NB4 (cell line): ENCODE data around the gene DSCAML1.

Experiments
- DNase-seq: peaks from one replicate; pipeline ENCODE4 v3.0.0; 2010; ENCODE audit warnings: low read depth
- H3K4me3 ChIP-seq: one replicate; pipeline ENCODE4 v1.5.1; 2011; ENCODE audit warnings: mild to moderate bottlenecking, low read depth, low read length, moderate library complexity
- MYC ChIP-seq: IDR thresholded peaks from 2 replicates; pipeline ENCODE4 v1.6.1; 2011; ENCODE audit warnings: low read depth, low read length
- POLR2A ChIP-seq: IDR thresholded peaks from 2 replicates; pipeline ENCODE4 v1.6.1; 2011; ENCODE audit warnings: mild to moderate bottlenecking; ENCODE audit not compliant: insufficient read length; ENCODE audit errors: extremely low read depth
- TF ChIP-seq, protein P1 (sequence below): IDR thresholded peaks from 2 replicates; pipeline ENCODE4 v1.6.1; 2011; ENCODE audit warnings: low read depth, low read length
- TF ChIP-seq, protein P2 (sequence below): IDR thresholded peaks from one replicate; pipeline ENCODE4 v1.5.1; 2012; ENCODE audit warnings: low read depth, low read length

DSCAML1 gene

DNA sequence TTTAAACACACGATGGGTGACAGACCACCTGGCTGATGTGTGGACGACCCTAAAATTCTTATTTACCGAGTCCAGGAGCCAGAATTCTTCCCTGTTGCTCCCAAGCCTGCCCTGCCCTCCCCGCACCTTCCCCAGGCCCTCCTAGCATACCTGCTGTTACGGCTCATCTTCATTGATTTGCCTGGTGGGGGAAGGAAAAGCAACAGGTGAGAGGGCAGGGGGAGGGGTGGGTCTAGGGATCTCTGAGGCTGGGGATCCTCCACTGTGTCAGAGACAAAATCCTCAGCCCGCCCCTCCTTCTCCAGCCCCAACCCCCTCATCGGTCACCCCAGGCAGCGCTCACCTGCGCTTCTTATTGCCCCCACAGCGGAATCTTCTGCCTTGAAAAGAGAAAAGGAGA, 23.5 kb upstream of the DSCAML1 start:
- DNase-seq, result no peak
- TF ChIP-seq, protein P1, sequence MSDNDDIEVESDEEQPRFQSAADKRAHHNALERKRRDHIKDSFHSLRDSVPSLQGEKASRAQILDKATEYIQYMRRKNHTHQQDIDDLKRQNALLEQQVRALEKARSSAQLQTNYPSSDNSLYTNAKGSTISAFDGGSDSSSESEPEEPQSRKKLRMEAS, result no peak
- TF ChIP-seq POLR2A, result no peak
- no peak for TF ChIP-seq MYC
- H3K4me3 ChIP-seq, result no peak overlapping the region

DNA sequence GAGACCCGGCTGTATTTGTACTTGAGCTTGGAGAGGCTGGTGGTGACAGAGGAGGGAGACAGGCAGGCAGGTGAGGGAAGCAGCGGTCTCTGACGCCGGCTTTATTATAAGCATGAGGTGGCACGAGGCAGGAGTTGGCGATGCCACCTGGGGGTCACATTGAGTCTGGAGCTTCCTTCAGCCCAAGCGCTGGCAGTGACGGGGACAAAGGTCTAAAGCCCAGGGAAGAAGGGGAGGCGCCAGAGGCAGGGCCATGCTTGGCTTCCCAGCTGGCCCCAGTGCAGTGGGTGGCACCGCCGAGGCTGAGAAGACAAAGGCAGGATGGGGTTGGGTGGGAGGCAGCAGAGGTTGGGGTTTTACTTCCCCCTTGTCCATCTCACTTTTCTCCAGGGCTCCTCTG, 23.1 kb upstream of the DSCAML1 start:
- no peak overlapping the region for H3K4me3 ChIP-seq
- no peak for DNase-seq
- TF ChIP-seq, protein P2, sequence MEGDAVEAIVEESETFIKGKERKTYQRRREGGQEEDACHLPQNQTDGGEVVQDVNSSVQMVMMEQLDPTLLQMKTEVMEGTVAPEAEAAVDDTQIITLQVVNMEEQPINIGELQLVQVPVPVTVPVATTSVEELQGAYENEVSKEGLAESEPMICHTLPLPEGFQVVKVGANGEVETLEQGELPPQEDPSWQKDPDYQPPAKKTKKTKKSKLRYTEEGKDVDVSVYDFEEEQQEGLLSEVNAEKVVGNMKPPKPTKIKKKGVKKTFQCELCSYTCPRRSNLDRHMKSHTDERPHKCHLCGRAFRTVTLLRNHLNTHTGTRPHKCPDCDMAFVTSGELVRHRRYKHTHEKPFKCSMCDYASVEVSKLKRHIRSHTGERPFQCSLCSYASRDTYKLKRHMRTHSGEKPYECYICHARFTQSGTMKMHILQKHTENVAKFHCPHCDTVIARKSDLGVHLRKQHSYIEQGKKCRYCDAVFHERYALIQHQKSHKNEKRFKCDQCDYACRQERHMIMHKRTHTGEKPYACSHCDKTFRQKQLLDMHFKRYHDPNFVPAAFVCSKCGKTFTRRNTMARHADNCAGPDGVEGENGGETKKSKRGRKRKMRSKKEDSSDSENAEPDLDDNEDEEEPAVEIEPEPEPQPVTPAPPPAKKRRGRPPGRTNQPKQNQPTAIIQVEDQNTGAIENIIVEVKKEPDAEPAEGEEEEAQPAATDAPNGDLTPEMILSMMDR, result no peak
- TF ChIP-seq MYC (no peak), POLR2A (no peak)
- TF ChIP-seq, protein P1, result no peak

DNA sequence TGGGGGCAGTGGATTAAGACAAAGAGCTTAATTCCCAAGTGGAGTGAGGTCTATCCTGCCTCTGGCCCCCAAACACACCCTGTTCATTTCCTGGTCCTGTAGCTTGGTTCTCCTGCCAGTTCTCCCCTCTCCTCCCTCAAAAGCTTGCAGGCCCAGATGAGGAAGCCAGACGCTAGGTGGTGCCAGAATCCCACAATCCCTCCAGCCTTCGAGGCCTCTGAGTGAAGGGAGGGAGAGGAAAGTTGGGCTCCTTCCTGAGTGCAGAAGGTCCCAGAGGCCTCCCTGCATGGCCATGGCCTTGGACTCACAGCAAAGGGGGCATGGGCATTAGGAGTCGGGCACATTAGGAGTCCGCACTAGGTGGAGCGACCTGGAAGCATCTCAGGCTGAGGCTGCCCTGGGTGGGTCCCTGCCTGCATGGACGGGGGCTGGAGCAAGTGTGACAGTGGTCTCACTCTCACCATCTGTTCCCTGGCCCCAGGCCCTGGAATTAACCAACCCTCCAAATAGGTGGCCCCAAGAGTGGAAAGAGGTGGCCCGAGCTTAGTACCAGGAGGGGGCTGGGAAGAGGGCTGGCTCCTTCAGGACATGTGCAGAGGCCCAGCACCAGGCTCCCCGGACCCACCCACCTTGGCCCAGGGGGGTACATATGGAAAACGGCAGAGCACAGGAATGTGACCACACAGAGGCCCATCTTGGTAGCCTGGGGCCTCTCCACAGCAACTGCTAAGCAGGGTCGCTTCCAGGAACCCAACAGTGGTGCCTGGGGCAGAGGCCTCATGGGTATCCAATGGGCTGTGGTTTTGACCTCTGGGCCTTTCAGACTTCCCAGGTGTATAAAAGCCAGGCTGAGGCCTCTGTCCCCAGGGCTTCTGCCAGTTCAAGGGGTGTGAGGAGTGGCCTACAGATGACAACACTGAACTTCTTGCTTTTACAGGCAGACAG, 22.4 kb upstream of the DSCAML1 start:
- DNase-seq, result peak; percentile 84
- TF ChIP-seq MYC, result no peak
- TF ChIP-seq, protein P2, result peak; percentile 80
- no peak for TF ChIP-seq POLR2A
- no peak overlapping the region for H3K4me3 ChIP-seq

DNA sequence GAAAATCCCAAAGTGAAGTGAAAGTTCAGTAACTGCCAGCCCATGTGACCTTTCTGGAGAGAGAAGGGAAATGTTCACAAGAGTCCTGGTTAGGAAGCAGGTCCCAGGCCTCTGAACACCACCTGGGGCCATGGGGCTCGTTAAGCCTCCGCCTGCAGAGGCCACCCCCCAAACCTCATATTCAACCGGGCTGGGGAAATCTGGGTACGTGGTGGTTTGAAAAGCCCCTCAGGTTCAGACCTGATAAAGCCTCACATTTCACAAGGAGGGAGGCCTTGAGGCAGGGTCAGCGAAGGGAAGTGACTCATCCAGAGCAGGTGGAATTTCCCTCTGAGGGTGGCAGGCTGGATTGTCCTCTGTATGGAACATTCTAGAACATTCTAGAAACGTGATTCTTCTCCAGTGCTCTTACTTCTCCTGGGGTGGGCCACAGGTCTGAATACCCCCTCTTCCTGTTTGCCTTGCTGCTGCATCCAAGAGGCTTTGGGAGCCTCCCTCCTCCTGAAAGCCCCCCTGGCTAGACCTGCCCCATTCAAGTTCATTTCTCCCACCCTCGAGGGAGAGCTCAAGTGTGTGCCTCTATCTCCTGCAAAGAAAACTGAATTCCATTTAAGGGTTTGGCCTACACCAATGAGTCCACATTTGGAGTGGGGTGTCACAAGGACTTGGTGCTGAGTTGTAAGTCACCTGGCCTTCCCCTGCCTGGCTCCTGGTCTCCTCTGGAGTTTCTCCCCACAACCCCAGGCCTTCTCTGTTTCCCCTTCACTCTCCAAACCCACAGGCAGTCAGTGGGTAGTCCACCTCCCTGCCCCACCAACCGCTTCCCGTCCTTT, 21.2 kb upstream of the DSCAML1 start:
- H3K4me3 ChIP-seq, result no peak overlapping the region
- TF ChIP-seq POLR2A, result no peak
- TF ChIP-seq, protein P1, result no peak
- TF ChIP-seq MYC, result no peak
- TF ChIP-seq, protein P2, result no peak
- peak; percentile 51 for DNase-seq

DNA sequence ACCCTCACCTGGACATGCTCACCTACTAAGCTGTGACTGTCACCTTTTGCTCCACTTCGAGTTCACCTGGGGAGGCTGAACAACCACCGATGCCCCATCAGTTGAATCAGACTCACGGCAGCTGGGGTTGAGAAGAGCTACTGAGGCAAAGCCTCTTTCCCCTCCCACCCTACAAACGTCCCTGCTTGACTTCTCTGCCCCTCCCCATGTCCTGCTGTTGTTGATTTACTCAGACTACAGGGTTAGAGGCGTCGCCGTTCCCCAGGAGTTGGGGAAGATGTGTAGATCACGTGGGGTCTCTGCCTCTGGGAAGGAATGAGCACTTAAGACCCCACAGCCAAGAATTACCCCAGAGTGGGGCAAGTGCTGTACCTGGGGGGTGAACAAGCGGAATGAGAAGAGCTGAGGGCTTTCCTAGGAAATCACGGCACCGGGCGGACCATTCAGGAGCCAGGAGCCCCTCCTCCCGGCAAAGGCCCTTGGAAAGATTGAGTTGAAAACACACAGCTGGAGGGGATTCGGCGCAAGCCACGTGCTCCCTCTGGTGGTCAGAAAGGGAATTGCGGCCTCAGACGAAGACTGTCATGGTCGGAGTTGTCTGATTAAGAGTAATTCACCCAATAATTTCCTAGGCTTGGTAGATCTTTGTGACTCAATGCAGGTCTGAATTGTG, 20.5 kb upstream of the DSCAML1 start:
- TF ChIP-seq, protein P1, result peak; percentile 99
- TF ChIP-seq, protein P2, result peak; percentile 99
- peak; percentile 78; the same call in 1 of the 2 replicates for TF ChIP-seq MYC
- TF ChIP-seq POLR2A, result no peak
- peak; percentile 81 for DNase-seq
- H3K4me3 ChIP-seq, result no peak overlapping the region
